K562 (cell line): Measurements from ENCODE around the gene FLOT2. TPM values are rescaled to one million over a fixed set of nuclear protein-coding genes. Genes with fewer than 3 reads are reported as not detected.

Experiments
- ATF3 ChIP-seq, 2 experiments: fragments of 450-650 bp in 1 of 2; sonication (generic) in 1 of 2; formaldehyde crosslinking in 1 of 2; IDR thresholded peaks in 1 of 2; conservative IDR thresholded peaks in 1 of 2; 2 replicates each; pipeline versions ENCODE4 v1.6.1 to v1.8.1; 2016 to 2023; ENCODE audit warnings: mild to moderate bottlenecking in 2 of 2, moderate library complexity in 2 of 2, inconsistent platforms in 1 of 2, missing genetic modification reagents in 1 of 2
- CBFA2T2 ChIP-seq: fragments of 450-650 bp; conservative IDR thresholded peaks from 2 replicates; pipeline ENCODE4 v1.6.1; 2017; ENCODE audit warnings: mild to moderate bottlenecking
- NCOA6 ChIP-seq: fragments of 450-650 bp; IDR thresholded peaks from 2 replicates; pipeline ENCODE4 v1.6.1; 2017; ENCODE audit warnings: mild to moderate bottlenecking
- RREB1 ChIP-seq: fragments of 250-450 bp; sonication (Bioruptor Pico); IDR thresholded peaks from 2 replicates; pipeline ENCODE4 v1.4.0; 2020
- SMARCE1 ChIP-seq: fragments of 450-650 bp; IDR thresholded peaks from 2 replicates; pipeline ENCODE4 v1.7.1; 2016; ENCODE audit warnings: mild to moderate bottlenecking
- SPI1 ChIP-seq: IDR thresholded peaks from 2 replicates; pipeline ENCODE4 v1.6.1; 2011; ENCODE audit warnings: low read depth, low read length, control low read depth, borderline replicate concordance
- TCF15 ChIP-seq: fragments of 250-450 bp; sonication (Bioruptor Pico); IDR thresholded peaks from 2 replicates; pipeline ENCODE4 v1.8.0; 2022; ENCODE audit warnings: moderate library complexity, mild to moderate bottlenecking, inconsistent platforms
- ZKSCAN8 ChIP-seq: fragments of 200-800 bp; sonication (Bioruptor generic); IDR thresholded peaks from 2 replicates; pipeline ENCODE4 v1.6.1; 2016; ENCODE audit warnings: missing genetic modification characterization, missing compliant biosample characterization
- polyA plus RNA-seq, 8 experiments: library from polyadenylated mRNA; depleted of rRNA in 4 of 8; stranded (reverse) in 5 of 8; unstranded in 3 of 8; fragments of >200 nt; fragmentation: Nextera tagmentation in 2 of 8; fragmentation: Illumina TruSeq in 1 of 8; extraction: Ambion mirVana in 2 of 8; extraction: Trizol in 1 of 8; gene quantifications; 2 replicates each; pipeline versions ENCODE4 v1.2.1 to v1.2.3, GENCODE V29; 2011 to 2014; ENCODE audit warnings: inconsistent platforms in 1 of 8, missing spikeins in 1 of 8
- total RNA-seq, 7 experiments: library from RNA; depleted of rRNA in 6 of 7; stranded (reverse); fragments of >200 nt in 6 of 7; fragmentation: Illumina TruSeq in 2 of 7; extraction: Trizol in 2 of 7; gene quantifications; 2 replicates each; pipeline versions ENCODE4 v1.2.1 to v1.2.3, GENCODE V29; 2011 to 2021; ENCODE audit warnings: low replicate concordance in 1 of 7
- TF ChIP-seq, protein P1 (sequence below): sonication (generic); formaldehyde crosslinking; IDR thresholded peaks from 2 replicates; pipeline ENCODE4 v1.8.1; 2023; ENCODE audit warnings: mild to moderate bottlenecking, missing genetic modification reagents

FLOT2 gene
- total and polyA plus RNA-seq, 9 of the 15 experiments (the other 6 are each of a cell fraction or from before 2014, with no cell fraction given): 17.5 to 138 (median 41.7) TPM

GRCh38 chr17:28865946-28866752 lies 31.4 kb downstream of the FLOT2 start (continued):
- TF ChIP-seq RREB1 (CRISPR knock-in tag): no peak
- peak; percentile 58 for TF ChIP-seq SMARCE1
- TF ChIP-seq ZKSCAN8 (CRISPR knock-in tag): 0 out of 2 replicates have a peak, but pooled peaks have one; percentile 13
- no peak for TF ChIP-seq NCOA6
- peak; percentile 19; the same call in 1 of the 2 replicates for TF ChIP-seq TCF15 (CRISPR knock-in tag)
- TF ChIP-seq ATF3 (IDR thresholded peaks at IDR 0.05): peak; percentile 64
- TF ChIP-seq ATF3 (CRISPR knock-in tag; conservative IDR thresholded peaks at IDR 0.05): no peak
- TF ChIP-seq SPI1: peak; percentile 89
- TF ChIP-seq CBFA2T2: no peak
- TF ChIP-seq, protein P1, sequence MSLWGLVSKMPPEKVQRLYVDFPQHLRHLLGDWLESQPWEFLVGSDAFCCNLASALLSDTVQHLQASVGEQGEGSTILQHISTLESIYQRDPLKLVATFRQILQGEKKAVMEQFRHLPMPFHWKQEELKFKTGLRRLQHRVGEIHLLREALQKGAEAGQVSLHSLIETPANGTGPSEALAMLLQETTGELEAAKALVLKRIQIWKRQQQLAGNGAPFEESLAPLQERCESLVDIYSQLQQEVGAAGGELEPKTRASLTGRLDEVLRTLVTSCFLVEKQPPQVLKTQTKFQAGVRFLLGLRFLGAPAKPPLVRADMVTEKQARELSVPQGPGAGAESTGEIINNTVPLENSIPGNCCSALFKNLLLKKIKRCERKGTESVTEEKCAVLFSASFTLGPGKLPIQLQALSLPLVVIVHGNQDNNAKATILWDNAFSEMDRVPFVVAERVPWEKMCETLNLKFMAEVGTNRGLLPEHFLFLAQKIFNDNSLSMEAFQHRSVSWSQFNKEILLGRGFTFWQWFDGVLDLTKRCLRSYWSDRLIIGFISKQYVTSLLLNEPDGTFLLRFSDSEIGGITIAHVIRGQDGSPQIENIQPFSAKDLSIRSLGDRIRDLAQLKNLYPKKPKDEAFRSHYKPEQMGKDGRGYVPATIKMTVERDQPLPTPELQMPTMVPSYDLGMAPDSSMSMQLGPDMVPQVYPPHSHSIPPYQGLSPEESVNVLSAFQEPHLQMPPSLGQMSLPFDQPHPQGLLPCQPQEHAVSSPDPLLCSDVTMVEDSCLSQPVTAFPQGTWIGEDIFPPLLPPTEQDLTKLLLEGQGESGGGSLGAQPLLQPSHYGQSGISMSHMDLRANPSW (CRISPR knock-in tag): 0 out of 2 replicates have a peak, but pooled peaks have one; percentile 26
